Type B pancreatic cell (in vitro differentiated cells): ENCODE measurements around the gene RHOH. TPM values are rescaled to one million over a fixed set of nuclear protein-coding genes. Genes with fewer than 3 reads are reported as not detected.
"Not testable (repeated sequence)": the region's sequence is repeated elsewhere in the genome, so short reads cannot be mapped to it uniquely, and the experiment has no call there.

Experiments
- DNase-seq: peaks from one replicate; pipeline ENCODE4 v3.0.0; 2021; ENCODE audit warnings: mixed read lengths; ENCODE audit not compliant: unreplicated experiment; ENCODE audit errors: extremely low spot score
- H3K27ac Mint-ChIP-seq: 2 replicates; pipeline ENCODE4 v1.8.0; 2021; ENCODE audit warnings: mild to moderate bottlenecking, mixed read lengths
- H3K27me3 Mint-ChIP-seq: 2 replicates; pipeline ENCODE4 v1.8.0; 2021; ENCODE audit warnings: mixed read lengths
- H3K36me3 Mint-ChIP-seq: 2 replicates; pipeline ENCODE4 v1.8.0; 2021; ENCODE audit warnings: mixed read lengths
- H3K4me1 Mint-ChIP-seq: one replicate; pipeline ENCODE4 v1.8.0; 2021; ENCODE audit warnings: mixed read lengths; ENCODE audit not compliant: unreplicated experiment
- H3K4me3 Mint-ChIP-seq: 2 replicates; pipeline ENCODE4 v1.8.0; 2021; ENCODE audit warnings: mild to moderate bottlenecking, mixed read lengths
- H3K9me3 Mint-ChIP-seq: 2 replicates; pipeline ENCODE4 v1.8.0; 2021; ENCODE audit warnings: mixed read lengths
- total RNA-seq: library from RNA; stranded (reverse); gene quantifications from 2 replicates; pipeline ENCODE4 v1.2.1, GENCODE V29; 2021; ENCODE audit warnings: low replicate concordance
- TF ChIP-seq, protein P1 (sequence below): fragments of 200-600 bp; sonication (generic); conservative IDR thresholded peaks from 2 replicates; pipeline ENCODE4 v1.5.0; 2021; ENCODE audit warnings: antibody characterized with exemption, mild to moderate bottlenecking

The RHOH gene
- total RNA-seq, 1 donor from 2014 or later = 5.4 TPM

- peak overlapping the region; percentile 20 for H3K27ac Mint-ChIP-seq
- no peak for DNase-seq
- peaks cover 2% of the 10 kb centered on the region for H3K9me3 Mint-ChIP-seq
- H3K4me3 Mint-ChIP-seq = peak overlapping the region; percentile 27
- peaks cover 21% of the 10 kb centered on the region for H3K4me1 Mint-ChIP-seq
- no peaks in the 10 kb centered on the region for H3K27me3 Mint-ChIP-seq
- H3K36me3 Mint-ChIP-seq = no peaks in the 10 kb centered on the region
- TF ChIP-seq, protein P1, sequence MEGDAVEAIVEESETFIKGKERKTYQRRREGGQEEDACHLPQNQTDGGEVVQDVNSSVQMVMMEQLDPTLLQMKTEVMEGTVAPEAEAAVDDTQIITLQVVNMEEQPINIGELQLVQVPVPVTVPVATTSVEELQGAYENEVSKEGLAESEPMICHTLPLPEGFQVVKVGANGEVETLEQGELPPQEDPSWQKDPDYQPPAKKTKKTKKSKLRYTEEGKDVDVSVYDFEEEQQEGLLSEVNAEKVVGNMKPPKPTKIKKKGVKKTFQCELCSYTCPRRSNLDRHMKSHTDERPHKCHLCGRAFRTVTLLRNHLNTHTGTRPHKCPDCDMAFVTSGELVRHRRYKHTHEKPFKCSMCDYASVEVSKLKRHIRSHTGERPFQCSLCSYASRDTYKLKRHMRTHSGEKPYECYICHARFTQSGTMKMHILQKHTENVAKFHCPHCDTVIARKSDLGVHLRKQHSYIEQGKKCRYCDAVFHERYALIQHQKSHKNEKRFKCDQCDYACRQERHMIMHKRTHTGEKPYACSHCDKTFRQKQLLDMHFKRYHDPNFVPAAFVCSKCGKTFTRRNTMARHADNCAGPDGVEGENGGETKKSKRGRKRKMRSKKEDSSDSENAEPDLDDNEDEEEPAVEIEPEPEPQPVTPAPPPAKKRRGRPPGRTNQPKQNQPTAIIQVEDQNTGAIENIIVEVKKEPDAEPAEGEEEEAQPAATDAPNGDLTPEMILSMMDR = no peak
These were observed 92.7 kb downstream of the RHOH start for GRCh38 chr4:40289366-40290188.

DNA sequence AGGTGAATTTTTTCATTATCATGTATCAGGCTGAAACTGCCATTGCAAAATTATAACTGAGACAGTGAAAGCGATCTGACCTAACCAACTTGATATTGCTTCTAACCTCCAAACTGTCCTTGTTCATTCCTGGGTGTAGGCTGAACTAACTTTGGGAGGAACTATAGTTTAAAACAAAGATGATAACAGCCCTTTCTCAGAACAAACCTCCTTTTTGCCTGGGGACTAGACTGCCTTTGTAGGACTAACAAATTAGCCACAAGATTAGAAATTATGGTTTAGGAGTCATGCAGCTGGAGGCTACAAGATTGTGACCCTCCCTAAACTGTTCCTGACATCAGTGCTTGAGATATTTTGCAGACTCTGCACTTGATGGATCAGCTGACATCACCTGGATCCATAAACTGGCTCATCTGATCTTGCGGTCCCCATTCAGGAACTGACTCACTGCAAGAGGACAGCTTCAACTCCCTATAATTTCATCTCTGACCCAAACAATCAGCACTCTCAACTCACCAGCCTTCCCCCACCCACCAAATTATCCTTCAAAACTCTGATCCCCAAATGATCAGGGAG is 93.9 kb downstream of the RHOH start:
- not testable (repeated sequence) for H3K4me3 Mint-ChIP-seq, H3K27me3 Mint-ChIP-seq, H3K36me3 Mint-ChIP-seq, DNase-seq, H3K9me3 Mint-ChIP-seq
- Mint-ChIP-seq H3K27ac (peak overlapping the region; percentile 51), H3K4me1 (peaks cover 18% of the 10 kb centered on the region)

- TF ChIP-seq, protein P1 = no peak
- no peaks in the 10 kb centered on the region for H3K27me3 Mint-ChIP-seq
- no peak for DNase-seq
- H3K27ac Mint-ChIP-seq = no peak overlapping the region
- no peaks in the 10 kb centered on the region for H3K9me3 Mint-ChIP-seq
- peaks cover 14% of the 10 kb centered on the region for H3K4me1 Mint-ChIP-seq
- H3K4me3 Mint-ChIP-seq = no peak overlapping the region
- H3K36me3 Mint-ChIP-seq = no peaks in the 10 kb centered on the region
These were observed 95.5 kb downstream of the RHOH start for GRCh38 chr4:40292313-40292759.

GRCh38 chr4:40294339-40294738 is 97.5 kb downstream of the RHOH start:
- no peak overlapping the region for H3K4me3 Mint-ChIP-seq
- no peaks in the 10 kb centered on the region for H3K9me3 Mint-ChIP-seq
- no peaks in the 10 kb centered on the region for H3K36me3 Mint-ChIP-seq
- no peaks in the 10 kb centered on the region for H3K27me3 Mint-ChIP-seq
- H3K4me1 Mint-ChIP-seq = peaks cover 13% of the 10 kb centered on the region
- H3K27ac Mint-ChIP-seq = no peak overlapping the region
- TF ChIP-seq, protein P1 = no peak
- no peak for DNase-seq

DNA sequence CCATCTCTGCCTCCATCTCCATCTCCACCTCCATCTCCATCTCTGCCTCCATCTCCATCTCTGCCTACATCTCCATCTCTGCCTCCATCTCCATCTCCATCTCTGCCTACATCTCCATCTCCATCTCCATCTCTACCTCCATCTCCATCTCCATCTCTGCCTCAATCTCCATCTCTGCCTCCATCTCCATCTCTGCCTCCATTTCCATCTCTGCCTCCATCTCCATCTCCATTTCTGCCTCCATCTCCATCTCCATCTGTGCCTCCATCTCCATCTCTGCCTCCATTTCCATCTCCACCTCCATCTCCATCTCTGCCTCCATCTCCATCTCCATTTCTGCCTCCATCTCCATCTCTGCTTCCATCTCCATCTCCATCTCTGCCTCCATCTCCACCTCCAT is 98.2 kb downstream of the RHOH start:
- not testable (repeated sequence) for H3K27ac Mint-ChIP-seq, H3K4me3 Mint-ChIP-seq, H3K27me3 Mint-ChIP-seq, H3K36me3 Mint-ChIP-seq, DNase-seq, H3K9me3 Mint-ChIP-seq, H3K4me1 Mint-ChIP-seq

GRCh38 chr4:40295572-40295971 is 98.7 kb downstream of the RHOH start:
- H3K4me1 Mint-ChIP-seq = peaks cover 2% of the 10 kb centered on the region
- no peak overlapping the region for H3K4me3 Mint-ChIP-seq
- no peak for DNase-seq
- no peaks in the 10 kb centered on the region for H3K27me3 Mint-ChIP-seq
- H3K36me3 Mint-ChIP-seq = no peaks in the 10 kb centered on the region
- TF ChIP-seq, protein P1 = no peak
- no peaks in the 10 kb centered on the region for H3K9me3 Mint-ChIP-seq
- no peak overlapping the region for H3K27ac Mint-ChIP-seq

Other genes starting within 250 kb of the RHOH start
- 67.1 and 73.3 TPM in 2 replicates for gene PDS5A, start 219.1 kb upstream of the RHOH start, total RNA-seq
- gene N4BP2, start 140.2 kb upstream of the RHOH start, total RNA-seq = 23.5 and 33.0 TPM in 2 replicates
- gene CHRNA9, start 138.3 kb downstream of the RHOH start, total RNA-seq = 0.58 TPM in 1 of 2 replicates, not detected in the other